Liver (tissue), 3 donors: ENCODE results near the gene RAB5B.

ENCODE experiments used
- CTCF ChIP-seq: fragments of 150-350 bp; IDR thresholded peaks from 2 replicates; pipeline ENCODE4 v1.5.1; 2017; ENCODE audit warnings: improper control_type of control experiment, low read depth, low read length; ENCODE audit not compliant: missing input control
- EGR1 ChIP-seq, 2 donors: IDR thresholded peaks; 2 replicates each; pipeline ENCODE4 v1.6.1; 2016 to 2018; ENCODE audit warnings: antibody characterized with exemption in 2 of 2, low read depth in 2 of 2
- GABPA ChIP-seq, 2 donors: IDR thresholded peaks in 1 of 2; conservative IDR thresholded peaks in 1 of 2; 2 replicates each; pipeline ENCODE4 v1.6.1; 2016; ENCODE audit warnings: antibody characterized with exemption in 2 of 2, mild to moderate bottlenecking in 1 of 2, moderate library complexity in 1 of 2
- JUND ChIP-seq, 2 donors: IDR thresholded peaks; 2 replicates each; pipeline ENCODE4 v1.6.1; 2016; ENCODE audit warnings: antibody characterized with exemption in 2 of 2
- MAX ChIP-seq: IDR thresholded peaks from 2 replicates; pipeline ENCODE4 v1.6.1; 2016; ENCODE audit warnings: antibody characterized with exemption
- NR2F2 ChIP-seq: IDR thresholded peaks from 2 replicates; pipeline ENCODE4 v1.6.1; 2016; ENCODE audit warnings: antibody characterized with exemption
- RAD21 ChIP-seq, 2 donors: IDR thresholded peaks; 2 replicates each; pipeline ENCODE4 v1.6.1; 2016; ENCODE audit warnings: antibody characterized with exemption in 2 of 2, mild to moderate bottlenecking in 2 of 2
- REST ChIP-seq: IDR thresholded peaks from 2 replicates; pipeline ENCODE4 v1.6.1; 2016; ENCODE audit warnings: antibody characterized with exemption, mild to moderate bottlenecking
- SP1 ChIP-seq: IDR thresholded peaks from 2 replicates; pipeline ENCODE4 v1.6.1; 2018; ENCODE audit warnings: antibody characterized with exemption, mild to moderate bottlenecking
- TAF1 ChIP-seq: conservative IDR thresholded peaks from 2 replicates; pipeline ENCODE4 v1.6.1; 2016; ENCODE audit warnings: antibody characterized with exemption, mild to moderate bottlenecking
- YY1 ChIP-seq: IDR thresholded peaks from 2 replicates; pipeline ENCODE4 v1.6.1; 2016; ENCODE audit warnings: antibody characterized with exemption, mild to moderate bottlenecking
- ZBTB33 ChIP-seq: IDR thresholded peaks from 2 replicates; pipeline ENCODE4 v1.6.1; 2016; ENCODE audit warnings: antibody characterized with exemption
- donor health status: healthy.
- donor health status: healthy.

GRCh38 chr12:55969356-55969755 is 4.5 kb upstream of the RAB5B start:
- no peak for TF ChIP-seq CTCF
- TF ChIP-seq SP1, result no peak
- no peak for TF ChIP-seq ZBTB33
- TF ChIP-seq RAD21 (IDR thresholded peaks at IDR 0.05), result no peak
- TF ChIP-seq MAX, result no peak
- TF ChIP-seq REST, result no peak
- no peak for TF ChIP-seq EGR1 (IDR thresholded peaks at IDR 0.05; ENCODE audit: low read depth in 2 of 2)
- no peak for TF ChIP-seq GABPA (IDR thresholded peaks at IDR 0.05 in 1 of 2, conservative IDR thresholded peaks at IDR 0.05 in 1 of 2)
- no peak for TF ChIP-seq NR2F2
- no peak for TF ChIP-seq TAF1
- no peak for TF ChIP-seq JUND (IDR thresholded peaks at IDR 0.05)
- no peak for TF ChIP-seq YY1
